Hematopoietic multipotent progenitor cell treated with erythropoietin and hydrocortisone succinate and interleukin-3 and kit ligand, for 17 days (in vitro differentiated cells): ENCODE results near the gene PCNX4.

Source experiments
- DNase-seq: peaks from one replicate; pipeline ENCODE4 v3.0.0-alpha.2; 2015; ENCODE audit warnings: low spot score

The PCNX4 gene

GRCh38 chr14:60206249-60206670, 114.5 kb downstream of the PCNX4 start:
- DNase-seq = no peak

GRCh38 chr14:60206837-60207533, 115.3 kb downstream of the PCNX4 start:
- no peak for DNase-seq

- no peak for DNase-seq
Observed at GRCh38 chr14:60210703-60211102, 119.0 kb downstream of the PCNX4 start.

- no peak for DNase-seq
Observed at GRCh38 chr14:60211153-60211552, 119.4 kb downstream of the PCNX4 start.

- DNase-seq = no peak
Observed at GRCh38 chr14:60212503-60213371, 121.0 kb downstream of the PCNX4 start.

- DNase-seq = no peak
Observed at GRCh38 chr14:60214003-60214402, 122.3 kb downstream of the PCNX4 start.

- no peak for DNase-seq
Observed at GRCh38 chr14:60214415-60215126, 122.8 kb downstream of the PCNX4 start.

GRCh38 chr14:60215127-60215444, 123.4 kb downstream of the PCNX4 start:
- no peak for DNase-seq

GRCh38 chr14:60215520-60216420, 124.0 kb downstream of the PCNX4 start:
- no peak for DNase-seq

- DNase-seq = no peak
Observed at GRCh38 chr14:60217713-60218112, 126.0 kb downstream of the PCNX4 start.
